Gastrocnemius medialis (tissue), 4 donors: ENCODE measurements around the gene POLE. TPM values are rescaled to one million over a fixed set of nuclear protein-coding genes. Genes with fewer than 3 reads are reported as not detected.

Source experiments
- ATAC-seq, 2 donors: fragments of 150-250 bp; one replicate each; pipeline ENCODE4 v1.9.1; 2016
- DNase-seq, 2 donors: peaks; one replicate each; pipeline ENCODE4 v3.0.0-alpha.2; 2019
- H3K27ac ChIP-seq, 4 donors: fragments of 200-600 bp; sonication (generic); 1 replicate in 1 of 4; 2 replicates in 3 of 4; pipeline ENCODE4 v1.5.1; 2016 to 2018; ENCODE audit warnings: mild to moderate bottlenecking in 2 of 4, moderate library complexity in 1 of 4
- H3K27me3 ChIP-seq, 3 donors: fragments of 200-600 bp; sonication (generic) in 2 of 3; 1 replicate in 1 of 3; 2 replicates in 2 of 3; pipeline versions ENCODE4 v1.5.1 to v1.6.0; 2016 to 2019; ENCODE audit warnings: mild to moderate bottlenecking in 1 of 3, moderate library complexity in 1 of 3
- H3K36me3 ChIP-seq, 2 donors: fragments of 200-600 bp; sonication (generic) in 1 of 2; one replicate each; pipeline ENCODE4 v1.5.1; 2017 to 2018
- H3K4me1 ChIP-seq, 2 donors: fragments of 200-600 bp; sonication (generic) in 1 of 2; one replicate each; pipeline ENCODE4 v1.5.1; 2016 to 2017; ENCODE audit warnings: mild to moderate bottlenecking in 2 of 2
- H3K4me3 ChIP-seq, 4 donors: fragments of 200-600 bp; sonication (generic) in 3 of 4; 1 replicate in 1 of 4; 2 replicates in 3 of 4; pipeline ENCODE4 v1.5.1; 2016 to 2019; ENCODE audit warnings: mild to moderate bottlenecking in 2 of 4
- H3K9me3 ChIP-seq, 3 donors: fragments of 200-600 bp; sonication (generic) in 2 of 3; 1 replicate in 1 of 3; 2 replicates in 2 of 3; pipeline ENCODE4 v1.5.1; 2016 to 2019
- CTCF ChIP-seq, 5 experiments: fragments of 450-650 bp in 3 of 5; fragments of 200-600 bp in 2 of 5; sonication (generic) in 2 of 5; IDR thresholded peaks in 4 of 5; conservative IDR thresholded peaks in 1 of 5; 1 replicate in 4 of 5; 2 replicates in 1 of 5; pipeline ENCODE4 v1.5.1; 2016 to 2019; ENCODE audit warnings: antibody characterized with exemption in 5 of 5, mild to moderate bottlenecking in 3 of 5, moderate library complexity in 3 of 5
- POLR2A ChIP-seq, 2 donors: fragments of 450-650 bp; IDR thresholded peaks; one replicate each; pipeline ENCODE4 v1.6.1; 2017; ENCODE audit warnings: antibody characterized with exemption in 2 of 2, mild to moderate bottlenecking in 2 of 2, moderate library complexity in 2 of 2
- in situ Hi-C, 4 donors: fragments of 200-750 bp; cut with MboI; loops; one replicate each; pipeline versions ENCODE4 v1.15.0 to v1.8.0; 2017; ENCODE audit warnings: low sequenced_read_pairs in 4 of 4
- intact Hi-C: fragments of 100-400 bp; cut with DNase I; formaldehyde crosslinking; loops from one replicate; pipeline ENCODE4 v1.15.1; 2023; ENCODE audit warnings: low total_unique reads
- total RNA-seq, 4 donors: library from RNA; depleted of rRNA; stranded (reverse); fragments of >200 nt; gene quantifications; one replicate each; pipeline versions ENCODE4 v1.1.0 to v1.2.3, GENCODE V29; 2016

The POLE gene
- total RNA-seq, 4 donors from 2014 or later, result 7.1 to 18.7 (median 11.1) TPM

DNA sequence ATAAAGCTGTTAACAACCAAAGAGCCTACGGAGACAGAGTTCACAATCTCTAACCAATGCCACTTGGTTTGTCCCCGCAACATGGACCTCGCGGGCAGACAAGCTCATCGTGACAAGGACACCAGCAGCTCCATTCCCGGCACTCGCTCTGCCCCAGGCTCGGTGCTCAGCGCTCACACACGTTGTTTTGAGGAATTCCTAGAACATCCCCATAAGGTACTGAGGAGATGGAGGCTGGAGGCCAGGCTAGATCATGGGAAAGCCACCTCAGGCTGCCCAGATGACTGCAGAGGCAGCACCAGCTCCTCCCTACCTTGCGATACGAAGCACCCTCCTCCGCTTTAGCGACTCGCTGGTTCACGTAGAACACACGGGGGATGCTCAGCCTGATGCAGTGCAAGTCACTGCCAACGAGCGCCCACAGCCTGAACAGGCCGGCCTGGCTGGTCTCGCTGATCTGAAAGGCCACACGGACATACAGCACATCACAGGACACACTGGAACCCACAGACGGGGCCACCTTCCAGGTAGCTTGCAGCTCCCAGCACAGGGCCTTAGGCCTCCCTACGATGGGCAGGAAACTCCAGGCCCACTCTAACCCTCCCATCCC is 38.4 kb downstream of the POLE start:
- in situ Hi-C loops, result no loop called here
- Histone ChIP-seq H3K27me3 (no peaks in the 10 kb centered on the region), H3K4me3 (no peak overlapping the region), H3K27ac (no peak overlapping the region), H3K36me3 (peaks cover 0 to 46% of the 10 kb centered on the region in 2 donors), H3K4me1 (no peaks in the 10 kb centered on the region), H3K9me3 (no peaks in the 10 kb centered on the region)
- intact Hi-C loops, result no loop called here
- TF ChIP-seq CTCF (IDR thresholded peaks at IDR 0.05 in 4 of 5, conservative IDR thresholded peaks at IDR 0.05 in 1 of 5) (no peak), POLR2A (IDR thresholded peaks at IDR 0.05) (no peak)
- no peak for DNase-seq
- ATAC-seq, result no peak

- in situ Hi-C loops (no loop called here), intact Hi-C loops (no loop called here)
- TF ChIP-seq POLR2A (IDR thresholded peaks at IDR 0.05) (no peak), CTCF (IDR thresholded peaks at IDR 0.05 in 4 of 5, conservative IDR thresholded peaks at IDR 0.05 in 1 of 5) (no peak)
- DNase-seq (no peak), ATAC-seq (no peak)
- Histone ChIP-seq H3K27ac (no peak overlapping the region), H3K9me3 (no peaks in the 10 kb centered on the region), H3K27me3 (no peaks in the 10 kb centered on the region), H3K36me3 (peaks cover 0 to 48% of the 10 kb centered on the region in 2 donors), H3K4me3 (no peak overlapping the region), H3K4me1 (no peaks in the 10 kb centered on the region)
Observed at GRCh38 chr12:132647858-132648257, 39.3 kb downstream of the POLE start.

- ATAC-seq (no peak), DNase-seq (no peak)
- Histone ChIP-seq H3K4me3 (no peak overlapping the region), H3K36me3 (peaks cover 0 to 58% of the 10 kb centered on the region in 2 donors), H3K9me3 (no peaks in the 10 kb centered on the region), H3K4me1 (no peaks in the 10 kb centered on the region), H3K27ac (no peak overlapping the region), H3K27me3 (no peaks in the 10 kb centered on the region)
- in situ Hi-C loops, result no loop called here
- intact Hi-C loops, result no loop called here
- TF ChIP-seq CTCF (IDR thresholded peaks at IDR 0.05 in 4 of 5, conservative IDR thresholded peaks at IDR 0.05 in 1 of 5), result no peak
- TF ChIP-seq POLR2A (IDR thresholded peaks at IDR 0.05), result no peak
Observed at GRCh38 chr12:132646850-132647249, 40.3 kb downstream of the POLE start.

- H3K36me3 ChIP-seq, result peaks cover 0 to 51% of the 10 kb centered on the region in 2 donors
- no peaks in the 10 kb centered on the region for H3K4me1 ChIP-seq
- H3K27me3 ChIP-seq, result no peaks in the 10 kb centered on the region
- H3K4me3 ChIP-seq, result no peak overlapping the region
- DNase-seq (no peak), ATAC-seq (no peak)
- no peak for TF ChIP-seq POLR2A (IDR thresholded peaks at IDR 0.05)
- no peak for TF ChIP-seq CTCF (IDR thresholded peaks at IDR 0.05 in 4 of 5, conservative IDR thresholded peaks at IDR 0.05 in 1 of 5)
- in situ Hi-C loops, result no loop called here
- intact Hi-C loops, result no loop called here
- no peaks in the 10 kb centered on the region for H3K9me3 ChIP-seq
- no peak overlapping the region for H3K27ac ChIP-seq
Observed at GRCh38 chr12:132642846-132643835, 44.0 kb downstream of the POLE start.
